ENCODE measurements around the gene RBM10.

Gene RBM10

DNA sequence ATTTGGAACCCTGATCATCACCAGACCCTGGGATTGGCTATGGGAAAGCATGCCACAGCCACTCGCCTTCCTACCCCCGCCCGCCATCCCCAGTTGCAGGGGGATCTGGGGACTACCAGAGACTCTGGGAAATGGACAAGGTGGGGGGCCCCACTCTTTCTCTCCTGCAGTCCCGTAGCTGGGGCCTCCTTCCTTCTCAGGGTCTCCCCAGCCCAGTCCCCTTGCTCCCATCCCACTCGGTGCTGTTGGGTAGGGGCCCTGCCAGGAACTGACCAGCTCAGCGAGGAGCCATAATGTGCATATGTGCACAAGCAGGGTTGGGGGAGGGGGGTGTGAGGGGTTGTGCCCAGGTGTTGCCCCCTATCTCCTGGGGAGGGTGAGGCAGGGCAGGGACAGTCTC, 84.4 kb downstream of the RBM10 start:
- TF ChIP-seq EZH2phosphoT487 (IDR thresholded peaks at IDR 0.05; ENCODE audit: low read length) (no peak), EZH2 (optimal IDR thresholded peaks at IDR 0.05; ENCODE audit: low read depth, low read length) (no peak)
- TF ChIP-seq, protein P1, sequence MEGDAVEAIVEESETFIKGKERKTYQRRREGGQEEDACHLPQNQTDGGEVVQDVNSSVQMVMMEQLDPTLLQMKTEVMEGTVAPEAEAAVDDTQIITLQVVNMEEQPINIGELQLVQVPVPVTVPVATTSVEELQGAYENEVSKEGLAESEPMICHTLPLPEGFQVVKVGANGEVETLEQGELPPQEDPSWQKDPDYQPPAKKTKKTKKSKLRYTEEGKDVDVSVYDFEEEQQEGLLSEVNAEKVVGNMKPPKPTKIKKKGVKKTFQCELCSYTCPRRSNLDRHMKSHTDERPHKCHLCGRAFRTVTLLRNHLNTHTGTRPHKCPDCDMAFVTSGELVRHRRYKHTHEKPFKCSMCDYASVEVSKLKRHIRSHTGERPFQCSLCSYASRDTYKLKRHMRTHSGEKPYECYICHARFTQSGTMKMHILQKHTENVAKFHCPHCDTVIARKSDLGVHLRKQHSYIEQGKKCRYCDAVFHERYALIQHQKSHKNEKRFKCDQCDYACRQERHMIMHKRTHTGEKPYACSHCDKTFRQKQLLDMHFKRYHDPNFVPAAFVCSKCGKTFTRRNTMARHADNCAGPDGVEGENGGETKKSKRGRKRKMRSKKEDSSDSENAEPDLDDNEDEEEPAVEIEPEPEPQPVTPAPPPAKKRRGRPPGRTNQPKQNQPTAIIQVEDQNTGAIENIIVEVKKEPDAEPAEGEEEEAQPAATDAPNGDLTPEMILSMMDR (IDR thresholded peaks at IDR 0.05; ENCODE audit: low read length), result no peak
- no peak overlapping the region for H3K4me3 ChIP-seq (ENCODE audit: low read length)
- H3K79me2 ChIP-seq (ENCODE audit: low read length), result no peaks in the 10 kb centered on the region
- no peaks in the 10 kb centered on the region for H3K4me1 ChIP-seq (ENCODE audit: low read length)
- no peak for DNase-seq
- no peaks in the 10 kb centered on the region for H3K9me2 ChIP-seq (replicated peaks; ENCODE audit: insufficient read depth, low read length)
- H3F3A ChIP-seq (ENCODE audit: insufficient read depth, low read length), result peaks cover 13% of the 10 kb centered on the region
- H3K36me3 ChIP-seq (replicated peaks; ENCODE audit: insufficient read depth, low read length), result no peaks in the 10 kb centered on the region
- H3K27me3 ChIP-seq (replicated peaks; ENCODE audit: insufficient read depth, low read length), result no peaks in the 10 kb centered on the region
- H3K9me3 ChIP-seq (replicated peaks; ENCODE audit: insufficient read depth, low read length), result no peaks in the 10 kb centered on the region
- no peak overlapping the region for H3K9ac ChIP-seq (ENCODE audit: low read length)
- no peak overlapping the region for H3K4me2 ChIP-seq (ENCODE audit: low read depth, low read length)
- no peaks in the 10 kb centered on the region for H4K20me1 ChIP-seq (ENCODE audit: insufficient read depth, low read length)
- no peak overlapping the region for H2AFZ ChIP-seq (ENCODE audit: low read length)
- H3K27ac ChIP-seq (ENCODE audit: low read length), result no peak overlapping the region

DNA sequence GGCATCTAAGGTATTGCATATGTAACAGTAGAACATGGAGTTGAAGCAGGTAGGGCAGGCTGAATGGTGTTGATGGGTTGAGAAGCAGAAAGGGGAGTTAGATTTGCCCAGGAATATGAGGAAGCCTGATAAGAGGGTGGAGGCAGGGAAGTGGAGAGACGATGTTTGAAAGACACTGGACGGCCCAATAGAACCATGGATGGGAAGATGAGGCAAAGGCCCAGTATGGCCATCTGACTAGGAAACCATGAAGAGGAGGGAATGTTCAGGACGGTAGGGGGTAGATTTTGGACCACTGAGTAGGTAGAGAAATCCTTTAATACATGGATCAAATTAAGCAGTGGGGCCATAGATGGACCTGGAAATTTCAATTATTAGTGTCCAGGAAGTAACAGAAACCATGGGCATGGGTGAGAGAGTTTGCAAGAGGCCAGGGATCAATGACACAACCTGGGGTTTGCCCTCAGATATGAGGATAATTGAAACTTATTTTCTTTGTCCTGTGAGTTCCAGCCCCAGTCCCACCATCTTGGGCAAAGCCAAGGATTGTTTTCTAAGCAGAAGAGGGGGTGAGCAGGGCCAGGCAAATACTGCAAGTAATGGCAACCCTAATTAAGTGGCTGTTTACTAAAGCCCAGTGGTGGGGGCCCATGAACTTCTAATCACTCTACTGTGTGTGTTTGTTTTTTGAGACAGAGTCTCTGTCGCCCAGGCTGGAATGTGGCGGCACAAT, 85.3 kb downstream of the RBM10 start:
- Histone ChIP-seq H3K4me1 (ENCODE audit: low read length) (no peaks in the 10 kb centered on the region), H3K4me3 (ENCODE audit: low read length) (no peak overlapping the region), H3K36me3 (replicated peaks; ENCODE audit: insufficient read depth, low read length) (no peaks in the 10 kb centered on the region), H3F3A (ENCODE audit: insufficient read depth, low read length) (peaks cover 13% of the 10 kb centered on the region), H3K9me3 (replicated peaks; ENCODE audit: insufficient read depth, low read length) (no peaks in the 10 kb centered on the region), H3K4me2 (ENCODE audit: low read depth, low read length) (no peak overlapping the region), H2AFZ (ENCODE audit: low read length) (no peak overlapping the region), H3K9ac (ENCODE audit: low read length) (no peak overlapping the region), H3K79me2 (ENCODE audit: low read length) (0 out of 2 replicates have a peak, but pooled peaks cover under 1% of the 10 kb centered on the region), H4K20me1 (ENCODE audit: insufficient read depth, low read length) (no peaks in the 10 kb centered on the region), H3K27me3 (replicated peaks; ENCODE audit: insufficient read depth, low read length) (no peaks in the 10 kb centered on the region), H3K9me2 (replicated peaks; ENCODE audit: insufficient read depth, low read length) (no peaks in the 10 kb centered on the region), H3K27ac (ENCODE audit: low read length) (no peak overlapping the region)
- TF ChIP-seq, protein P1 (IDR thresholded peaks at IDR 0.05; ENCODE audit: low read length), result no peak
- TF ChIP-seq EZH2 (optimal IDR thresholded peaks at IDR 0.05; ENCODE audit: low read depth, low read length) (no peak), EZH2phosphoT487 (IDR thresholded peaks at IDR 0.05; ENCODE audit: low read length) (no peak)
- no peak for DNase-seq

DNA sequence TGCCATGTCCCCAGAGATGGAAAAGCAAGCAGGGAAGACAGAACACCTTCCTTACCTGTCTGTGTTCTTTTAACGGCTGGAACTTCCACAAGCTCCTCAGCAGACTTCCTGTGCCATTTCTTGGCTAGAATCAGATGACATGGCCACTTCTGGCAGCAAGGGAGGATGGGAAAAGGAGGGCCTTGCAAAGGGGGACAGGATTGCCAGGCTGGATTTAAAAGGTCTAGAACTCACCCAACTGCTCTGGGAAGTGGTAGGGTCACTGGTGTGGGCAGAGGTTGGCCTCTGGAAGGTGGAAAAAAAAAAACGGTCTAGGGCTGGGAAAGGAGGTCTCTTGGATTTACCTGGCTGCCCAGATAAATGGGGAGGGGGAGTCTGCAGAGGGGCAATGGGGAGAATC, 86.1 kb downstream of the RBM10 start:
- H3K36me3 ChIP-seq (replicated peaks; ENCODE audit: insufficient read depth, low read length), result no peaks in the 10 kb centered on the region
- H3K9ac ChIP-seq (ENCODE audit: low read length), result no peak overlapping the region
- no peak overlapping the region for H3K27ac ChIP-seq (ENCODE audit: low read length)
- no peaks in the 10 kb centered on the region for H4K20me1 ChIP-seq (ENCODE audit: insufficient read depth, low read length)
- H3K4me1 ChIP-seq (ENCODE audit: low read length), result no peaks in the 10 kb centered on the region
- no peak overlapping the region for H2AFZ ChIP-seq (ENCODE audit: low read length)
- no peak for TF ChIP-seq EZH2phosphoT487 (IDR thresholded peaks at IDR 0.05; ENCODE audit: low read length)
- TF ChIP-seq EZH2 (optimal IDR thresholded peaks at IDR 0.05; ENCODE audit: low read depth, low read length), result no peak
- TF ChIP-seq, protein P1 (IDR thresholded peaks at IDR 0.05; ENCODE audit: low read length), result no peak
- no peak for DNase-seq
- peaks cover 13% of the 10 kb centered on the region for H3F3A ChIP-seq (ENCODE audit: insufficient read depth, low read length)
- 0 out of 2 replicates have a peak, but pooled peaks cover 2% of the 10 kb centered on the region for H3K79me2 ChIP-seq (ENCODE audit: low read length)
- H3K4me2 ChIP-seq (ENCODE audit: low read depth, low read length), result no peak overlapping the region
- H3K27me3 ChIP-seq (replicated peaks; ENCODE audit: insufficient read depth, low read length), result no peaks in the 10 kb centered on the region
- no peak overlapping the region for H3K4me3 ChIP-seq (ENCODE audit: low read length)
- H3K9me2 ChIP-seq (replicated peaks; ENCODE audit: insufficient read depth, low read length), result no peaks in the 10 kb centered on the region
- H3K9me3 ChIP-seq (replicated peaks; ENCODE audit: insufficient read depth, low read length), result no peaks in the 10 kb centered on the region

Data from MM.1S (cell line).